HG03064 (cell line): ENCODE results near the gene MKKS.

ENCODE experiments used
- ATAC-seq: cut with Tn5 transposase; IDR thresholded peaks from one replicate; pipeline ENCODE4 v1.9.1; 2021; ENCODE audit warnings: low read depth; ENCODE audit not compliant: unreplicated experiment

MKKS gene

GRCh38 chr20:10453241-10453640, 19.2 kb upstream of the MKKS start:
- peak; percentile 89 for ATAC-seq

DNA sequence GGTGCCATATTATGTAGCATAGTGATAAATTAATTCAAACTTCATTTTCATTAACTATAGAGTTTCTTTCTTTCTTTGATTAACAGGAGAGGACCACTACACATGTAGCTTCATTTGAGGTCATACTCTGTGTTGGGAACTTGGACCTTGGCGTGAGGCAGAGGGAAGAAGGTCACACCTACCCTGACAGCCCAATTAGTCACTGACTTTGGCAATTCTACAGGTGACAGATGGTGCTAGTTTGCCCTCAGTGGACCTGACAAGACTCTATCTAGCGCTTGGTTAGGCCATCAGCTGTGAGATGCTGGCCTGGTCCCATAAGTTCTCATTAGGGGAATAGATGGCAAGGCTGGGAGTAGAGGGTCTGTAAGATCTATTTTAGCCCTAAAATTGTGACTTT, 15.2 kb upstream of the MKKS start:
- ATAC-seq = no peak

DNA sequence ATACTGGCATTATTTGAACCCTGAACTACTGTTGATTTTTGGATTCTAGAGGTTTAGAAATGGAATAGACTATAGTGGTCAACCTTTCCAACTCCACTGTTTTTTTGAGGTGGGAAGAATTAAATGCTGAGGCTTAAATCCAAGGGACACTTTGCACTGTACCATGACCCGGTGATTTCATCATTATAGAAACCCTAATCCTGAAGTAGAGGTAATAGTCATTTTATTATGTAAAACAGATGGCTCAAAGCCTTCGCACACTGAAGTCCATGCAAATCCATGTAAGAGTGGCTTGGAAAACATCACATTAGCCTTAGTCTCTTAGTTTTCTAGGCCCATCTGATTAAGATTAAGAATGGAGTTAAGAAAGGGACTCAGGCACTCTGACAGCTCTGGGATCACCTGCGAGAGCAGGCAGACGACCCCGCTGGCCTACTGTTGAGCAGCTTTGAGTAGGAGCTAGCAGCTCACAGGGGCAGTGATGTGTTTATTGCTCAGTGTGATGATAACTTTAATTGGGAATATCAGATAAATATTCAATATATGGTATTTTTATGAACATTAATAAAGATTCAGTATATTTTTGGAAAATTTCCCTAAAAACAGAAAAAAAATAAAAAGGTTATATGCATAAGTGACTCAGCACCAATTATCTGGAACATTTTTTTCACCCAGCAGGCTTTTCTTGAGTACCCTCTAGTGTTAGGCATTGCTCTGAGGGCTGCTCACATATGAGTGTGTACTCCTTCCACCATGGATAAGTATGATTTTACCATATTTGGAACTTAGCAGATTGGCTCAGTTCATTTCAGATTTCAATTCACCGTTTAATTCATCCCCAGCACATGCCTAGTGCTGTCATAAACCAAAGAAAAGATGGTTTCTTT, 14.5 kb upstream of the MKKS start:
- ATAC-seq = no peak

- ATAC-seq = peak; percentile 90
These were observed 13.0 kb upstream of the MKKS start for GRCh38 chr20:10447028-10447427.

DNA sequence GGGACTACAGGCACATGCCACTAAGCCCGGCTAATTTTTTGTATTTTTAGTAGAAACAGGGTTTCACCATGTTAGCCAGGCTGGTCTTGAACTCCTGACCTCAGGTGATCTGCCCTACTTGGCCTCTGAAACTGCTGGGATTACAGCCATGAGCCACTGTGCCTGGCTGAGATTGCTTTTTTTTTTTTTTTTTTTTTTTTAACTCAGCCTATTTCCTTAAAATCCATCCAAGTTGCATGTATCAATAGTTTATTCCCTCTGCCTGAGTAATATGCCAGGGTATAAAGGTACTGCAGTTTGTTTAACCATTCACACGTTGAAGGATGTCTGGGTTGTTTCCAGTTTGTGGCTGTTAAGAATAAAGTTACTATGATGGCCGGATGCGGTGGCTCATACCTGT, 11.7 kb upstream of the MKKS start:
- ATAC-seq = no peak

DNA sequence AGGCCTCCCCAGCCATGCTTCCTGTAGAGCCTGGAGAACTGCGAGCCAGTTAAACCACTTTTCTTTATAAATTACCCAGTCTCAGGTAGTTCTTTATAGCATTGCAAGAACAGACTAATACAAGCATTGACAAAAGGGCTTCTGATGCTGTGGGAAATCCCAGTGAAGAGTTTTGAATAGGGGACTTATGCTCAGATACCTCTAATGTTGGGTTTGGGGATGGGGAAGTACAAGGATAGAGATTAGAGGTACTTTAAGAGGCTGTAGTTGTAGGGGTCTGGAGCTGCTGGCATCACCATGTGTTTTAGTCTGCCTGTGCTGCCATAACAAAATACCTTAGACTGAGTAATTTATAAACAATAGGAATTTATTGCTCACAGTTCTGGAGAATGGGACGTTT, 9.9 kb upstream of the MKKS start:
- ATAC-seq = no peak

DNA sequence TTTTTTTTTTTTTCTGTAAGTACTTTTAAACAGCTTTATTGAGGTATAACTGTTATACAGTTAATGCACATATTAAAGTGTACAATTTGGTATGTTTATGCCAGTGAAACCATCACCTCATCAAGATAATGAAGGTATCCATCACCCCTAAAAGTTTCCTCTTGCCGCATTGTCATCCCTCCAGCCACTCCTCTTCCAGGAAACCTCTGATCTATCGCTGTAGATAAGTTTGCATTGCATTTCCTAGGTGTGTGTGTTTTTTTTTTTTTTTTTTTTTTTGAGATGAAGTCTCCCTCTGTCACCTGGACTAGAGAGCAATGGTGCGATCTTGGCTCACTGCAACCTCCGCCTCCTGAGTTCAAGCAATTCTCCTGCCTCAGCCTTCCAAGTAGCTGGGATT, 4.2 kb upstream of the MKKS start:
- no peak for ATAC-seq

DNA sequence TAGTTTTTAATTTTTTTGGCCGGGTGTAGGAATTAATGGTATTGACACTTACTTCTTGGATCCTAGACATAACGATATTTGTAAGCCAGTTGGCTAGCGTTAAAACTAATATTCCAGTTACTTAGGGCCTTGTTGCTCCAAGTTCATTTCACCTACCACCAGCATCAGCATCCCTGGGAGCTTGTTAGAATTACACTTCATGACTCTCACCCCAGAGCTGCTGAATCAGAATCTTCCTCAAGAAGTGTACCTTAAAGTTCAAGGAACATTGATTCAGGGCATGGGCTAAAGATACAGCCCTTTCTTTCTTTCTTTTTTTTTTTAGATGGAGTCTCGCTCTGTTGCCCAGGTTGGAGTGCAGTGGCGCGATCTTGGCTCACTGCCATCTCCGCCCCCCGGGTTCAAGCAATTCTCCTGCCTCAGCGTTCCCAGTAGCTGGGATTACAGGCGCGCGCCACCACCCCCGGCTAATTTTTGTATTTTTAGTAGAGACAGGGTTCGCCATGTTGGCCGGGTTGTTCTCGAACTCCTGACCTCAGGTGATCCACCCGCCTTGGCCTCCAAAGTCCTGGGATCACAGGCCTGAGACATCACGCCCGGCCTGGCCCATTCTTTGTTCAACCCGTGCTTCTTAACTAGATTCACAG, 2.2 kb upstream of the MKKS start:
- no peak for ATAC-seq

GRCh38 chr20:10434832-10435812, 1.1 kb upstream of the MKKS start, which contains the start of gene SLX4IP:
TSS of gene SLX4IP (plus strand) at chr20:10435305. CDS start at chr20:10458205, 22,900 bp downstream.
- peak; percentile 46 for ATAC-seq

DNA sequence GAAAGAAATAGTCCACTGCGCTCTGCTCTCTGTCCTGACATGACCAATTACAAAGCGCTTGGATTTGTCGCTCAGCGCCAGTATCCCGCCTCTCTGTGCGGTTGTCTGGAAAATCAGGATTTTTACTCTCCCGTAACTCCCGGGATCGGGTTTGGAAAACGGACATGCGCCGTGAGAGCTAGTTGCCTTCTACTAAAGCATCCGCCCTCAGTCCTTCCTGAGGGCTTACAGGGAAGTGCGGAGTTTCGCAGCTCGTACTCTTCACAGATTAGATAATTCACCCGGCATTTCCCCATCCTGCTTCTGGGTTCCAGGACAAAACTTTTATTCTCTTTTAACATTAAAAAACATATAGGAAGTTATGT, 427 bp upstream of the MKKS start:
- ATAC-seq = peak; percentile 44

DNA sequence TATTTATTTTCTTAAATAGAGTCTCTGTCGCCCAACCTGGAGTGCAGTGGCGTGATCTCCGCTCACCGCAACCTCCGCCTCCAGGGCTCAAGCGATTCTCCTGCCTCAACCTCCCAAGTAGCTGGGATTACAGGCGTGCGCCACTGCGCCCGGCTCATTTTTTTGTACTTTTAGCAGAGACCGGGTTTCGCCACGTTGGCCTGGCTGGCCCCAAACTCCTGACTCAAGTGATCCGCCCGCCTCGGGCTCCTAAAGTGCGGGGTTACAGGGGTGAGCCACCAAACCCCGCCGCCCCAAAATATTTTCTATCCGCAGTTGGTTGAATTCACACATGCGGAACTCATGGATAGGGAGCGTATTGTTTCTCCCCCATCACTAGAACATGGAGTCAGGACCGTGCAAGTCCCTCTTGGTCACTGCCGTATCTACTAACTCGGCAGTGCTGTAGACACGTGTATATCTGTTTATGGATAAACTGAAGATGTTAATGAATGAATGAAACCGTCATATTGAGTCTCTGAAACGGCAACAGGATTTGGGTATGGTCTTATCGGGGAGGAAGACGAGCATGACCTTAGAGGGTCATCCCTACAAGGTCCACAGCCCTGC, 904 bp downstream of the MKKS start:
- ATAC-seq = no peak

DNA sequence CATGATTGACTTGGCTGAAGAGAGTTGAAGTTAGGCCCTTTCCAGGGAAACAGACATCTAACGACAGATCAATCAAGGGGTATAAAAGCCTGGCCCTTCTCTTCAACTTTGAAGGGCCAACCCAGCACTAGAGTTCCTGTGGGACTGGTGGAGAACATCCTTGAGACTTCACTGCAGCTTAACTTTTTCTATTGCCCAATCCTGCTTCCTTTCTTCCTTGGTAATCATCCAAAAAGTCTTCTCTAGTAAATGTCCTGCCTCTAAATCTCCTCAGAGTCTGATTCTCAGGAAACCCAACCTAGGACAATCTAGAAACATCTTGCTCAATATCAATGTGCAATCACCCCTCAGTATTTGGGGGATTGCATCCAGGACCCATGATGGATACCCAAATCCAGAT, 1.9 kb downstream of the MKKS start:
- no peak for ATAC-seq

DNA sequence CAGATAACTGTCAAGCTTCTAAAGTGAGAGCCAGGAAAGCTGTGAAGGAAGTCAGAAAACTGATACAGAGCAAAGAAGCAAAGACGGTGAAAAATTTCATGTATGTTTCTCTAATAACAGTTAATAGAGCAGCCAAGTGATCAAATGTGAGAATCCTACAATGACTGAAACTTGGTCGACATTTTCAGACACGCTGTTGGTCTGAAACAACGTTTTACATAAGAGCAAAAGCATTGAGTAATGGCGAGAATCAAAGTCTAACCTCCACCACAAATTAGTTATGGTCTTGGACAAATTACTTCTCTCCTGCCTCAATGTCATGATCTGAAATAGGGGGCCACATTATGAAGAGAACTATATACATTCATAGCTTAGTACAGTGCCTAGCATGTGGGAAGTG, 3.3 kb downstream of the MKKS start:
- ATAC-seq = no peak

DNA sequence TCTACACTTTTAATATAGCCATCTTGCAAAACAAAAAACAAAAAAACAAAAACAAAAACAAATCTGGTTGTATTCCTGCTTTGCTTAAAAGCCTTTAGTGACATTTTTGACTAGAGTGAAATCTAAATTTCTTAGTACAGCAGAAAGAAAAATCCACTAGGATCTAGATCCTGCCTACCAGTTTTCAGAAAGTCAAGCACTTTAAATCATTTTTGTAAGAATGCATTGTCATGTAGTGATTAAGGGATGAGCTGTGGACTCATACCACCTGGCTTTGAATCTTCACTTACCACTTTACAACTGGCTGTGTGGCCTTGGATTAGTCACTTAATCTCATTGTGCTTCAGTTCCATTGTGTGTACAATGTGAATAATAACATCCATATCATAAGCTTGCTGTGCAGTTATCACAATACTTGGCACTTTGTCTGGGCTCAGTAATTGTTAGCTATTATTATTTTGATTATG, 4.0 kb downstream of the MKKS start:
- ATAC-seq = no peak

DNA sequence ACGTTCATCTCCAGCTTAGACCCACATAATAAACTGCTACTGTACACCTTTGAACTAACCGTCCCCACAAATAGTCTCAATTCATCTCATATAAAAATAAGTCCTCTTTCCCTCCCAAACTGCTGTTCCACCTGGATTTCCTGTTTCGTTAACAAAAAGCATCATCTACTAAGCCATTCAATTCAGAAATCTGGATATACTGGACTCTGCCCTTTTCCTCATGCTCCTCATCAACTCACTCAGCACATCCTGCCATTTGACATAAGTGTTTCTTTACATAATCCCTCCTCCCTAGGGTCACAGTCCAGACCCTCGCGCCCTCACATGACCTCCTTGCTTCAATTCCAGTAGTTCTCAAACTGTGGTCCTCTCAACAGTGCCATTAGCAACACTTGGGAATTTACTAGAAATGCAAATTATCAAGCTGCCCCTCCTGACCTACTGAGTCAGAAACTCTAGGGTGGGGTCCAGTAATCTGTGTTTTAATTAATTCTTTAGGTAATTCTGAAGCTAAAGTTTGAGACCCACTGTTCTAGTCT, 4.5 kb downstream of the MKKS start:
- ATAC-seq = no peak

DNA sequence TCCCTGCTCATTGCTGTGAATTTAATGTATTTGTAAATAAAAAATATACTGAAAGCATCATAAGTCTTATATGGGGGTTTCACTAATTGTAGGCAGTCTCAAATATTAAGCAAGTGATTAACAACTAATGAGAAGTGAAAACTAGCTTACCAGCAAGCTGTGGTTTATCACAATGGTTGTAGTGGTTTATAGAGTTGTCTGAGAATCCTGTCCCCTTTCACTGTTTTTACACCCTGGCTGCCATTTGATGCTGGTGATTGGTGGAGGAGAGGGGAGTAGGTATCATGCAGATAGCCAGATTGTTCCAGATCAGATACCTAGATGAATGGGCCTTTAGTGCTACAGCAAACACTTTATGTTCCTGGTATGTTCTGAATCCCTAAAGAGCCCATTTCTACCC, 6.0 kb downstream of the MKKS start:
- ATAC-seq = peak; percentile 47

DNA sequence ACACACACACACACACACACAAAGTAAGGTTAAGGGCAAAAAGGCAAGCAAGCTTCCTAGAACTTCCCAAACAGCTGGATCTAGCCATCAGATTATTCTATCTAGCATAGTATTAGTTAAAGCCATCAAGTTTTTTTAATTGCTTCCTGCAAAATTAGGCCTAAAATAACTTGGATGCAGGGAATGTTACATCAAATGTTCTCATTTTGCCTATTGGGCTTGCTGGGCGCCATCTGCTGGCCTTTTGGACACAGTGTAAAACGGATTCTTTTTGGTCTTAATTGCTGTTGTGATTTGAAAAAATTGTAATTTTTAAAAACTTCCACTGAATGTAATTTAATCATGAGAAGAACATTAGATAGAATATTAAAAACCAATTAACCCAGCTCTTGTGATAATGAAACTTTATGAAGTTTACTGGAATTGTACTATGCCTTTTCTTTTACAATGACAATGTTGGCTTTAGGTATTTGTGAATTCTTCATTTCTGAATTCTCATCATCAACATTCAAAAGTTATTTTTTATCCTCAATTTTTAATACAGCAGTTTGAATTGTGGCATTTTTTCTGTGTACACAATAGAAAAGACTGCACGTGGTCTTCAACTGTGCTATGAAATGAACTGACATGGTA, 6.8 kb downstream of the MKKS start:
- no peak for ATAC-seq

DNA sequence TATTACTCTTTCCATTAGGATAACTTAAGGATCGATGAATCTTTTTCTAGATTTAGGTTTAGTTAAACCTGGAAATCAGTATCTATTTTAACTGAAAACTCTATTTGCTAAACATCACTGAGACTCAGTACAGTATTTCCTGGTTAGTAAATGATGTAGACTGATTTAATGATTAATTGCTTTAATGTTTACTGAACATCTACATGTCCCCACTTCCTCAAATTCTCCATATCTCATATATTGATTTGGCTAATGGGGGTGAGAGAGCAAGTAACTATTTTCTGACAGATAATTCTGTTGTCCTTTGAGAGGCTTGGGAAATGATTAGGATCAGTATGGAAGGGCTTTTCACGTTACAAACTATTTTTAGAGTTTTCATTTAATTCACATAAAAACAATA, 10.3 kb downstream of the MKKS start:
- ATAC-seq = no peak

DNA sequence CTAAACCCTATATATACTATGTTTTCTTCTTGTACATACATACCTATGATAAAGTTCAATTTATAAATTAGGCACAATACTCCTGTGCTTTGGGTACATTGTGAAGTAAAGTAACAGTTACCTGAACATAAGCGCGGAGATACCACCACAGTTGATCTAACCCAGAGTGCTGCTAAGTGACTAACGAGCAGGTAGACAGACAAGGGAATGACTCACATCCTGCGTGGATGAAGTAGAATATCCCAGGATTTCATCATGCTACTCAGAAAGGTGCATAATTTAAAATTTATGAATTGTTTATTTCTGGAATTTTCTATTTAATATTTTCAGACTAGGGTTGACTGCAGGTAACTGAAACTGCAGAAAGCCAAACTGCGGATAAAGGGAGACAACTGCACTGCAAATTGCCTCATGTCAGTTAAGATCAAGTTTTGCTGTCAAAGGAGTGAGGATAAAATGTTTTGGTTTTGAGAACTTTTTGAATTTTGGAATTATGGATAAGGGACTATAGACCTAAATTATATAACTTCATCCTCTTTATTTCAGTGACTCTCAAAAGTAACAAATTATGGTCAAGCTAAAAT, 14.4 kb downstream of the MKKS start:
- no peak for ATAC-seq
